Activated T-helper 1 cell treated with anti-CD3 and anti-CD28 coated beads, Interleukin-2, amount 50 U/mL, for 16 hours (primary cell): ENCODE results near the gene ADAM21.
"Not testable (repeated sequence)": the region's sequence is repeated elsewhere in the genome, so short reads cannot be mapped to it uniquely, and the experiment has no call there.

ENCODE experiments used
- DNase-seq, 2 donors: peaks; one replicate each; pipeline ENCODE4 v3.0.0-alpha.2; 2020; ENCODE audit warnings: low read depth in 1 of 2, low spot score in 1 of 2

Gene ADAM21

DNA sequence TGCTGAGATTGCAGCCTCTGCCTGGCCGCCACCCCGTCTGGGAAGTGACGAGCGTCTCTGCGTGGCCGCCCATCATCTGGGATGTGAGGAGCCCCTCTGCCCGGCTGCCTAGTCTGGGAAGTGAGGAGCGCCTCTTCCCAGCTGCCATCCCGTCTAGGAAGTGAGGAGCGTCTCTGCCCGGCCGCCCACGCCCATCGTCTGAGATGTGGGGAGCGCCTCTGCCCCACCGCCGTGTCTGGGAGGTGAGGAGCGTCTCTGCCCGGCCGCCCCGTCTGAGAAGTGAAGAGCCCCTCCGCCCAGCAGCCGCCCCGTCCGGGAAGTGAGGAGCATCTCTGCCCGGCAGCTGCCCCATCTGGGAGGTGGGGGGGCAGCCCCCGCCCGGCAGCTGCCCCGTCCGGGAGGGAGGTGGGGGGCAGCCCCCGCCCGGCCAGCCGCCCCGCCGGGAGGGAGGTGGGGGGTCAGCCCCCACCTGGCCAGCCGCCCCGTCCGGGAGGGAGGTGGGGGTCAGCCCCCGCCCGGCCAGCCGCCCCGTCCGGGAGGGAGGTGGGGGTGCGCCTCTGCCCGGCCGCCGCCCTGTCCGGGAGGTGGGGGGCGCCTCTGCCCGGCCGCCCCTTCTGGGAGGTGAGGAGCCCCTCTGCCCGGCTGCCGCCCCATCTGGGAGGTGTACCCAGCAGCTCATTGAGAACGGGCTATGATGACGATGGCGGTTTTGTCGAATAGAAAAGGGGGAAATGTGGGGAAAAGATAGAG is 25.6 kb downstream of the ADAM21 start:
- DNase-seq: not testable (repeated sequence)

DNA sequence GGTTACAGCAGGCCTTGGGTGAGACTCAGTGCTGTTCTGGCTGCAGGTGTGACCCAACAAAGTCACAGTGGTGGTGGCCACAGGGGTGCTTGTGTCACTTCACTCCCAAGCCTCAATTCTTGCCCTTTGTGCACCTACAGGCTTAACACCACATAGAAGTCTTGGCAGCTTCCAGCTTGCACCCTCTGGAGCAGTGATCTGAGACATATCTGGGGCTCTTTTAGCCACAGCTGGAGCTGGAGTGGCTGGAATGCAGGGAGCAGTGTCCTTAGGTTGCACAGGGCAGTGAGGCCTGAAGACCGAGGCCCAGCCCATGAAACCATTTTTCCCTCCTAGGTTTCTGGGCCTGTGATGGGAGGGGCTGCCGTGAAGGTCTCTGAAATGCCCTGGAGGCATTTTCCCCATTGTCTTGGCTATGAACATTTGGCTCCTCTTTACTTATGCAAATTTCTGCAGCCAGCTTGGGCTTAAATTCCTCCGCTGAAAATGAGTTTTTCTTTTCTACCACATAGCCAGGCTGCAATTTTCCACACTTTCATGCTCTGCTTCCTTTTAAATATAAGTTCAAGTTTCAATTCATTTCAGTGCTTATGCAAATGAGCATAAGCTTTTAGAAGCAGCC is 37.7 kb downstream of the ADAM21 start:
- DNase-seq: no peak

DNA sequence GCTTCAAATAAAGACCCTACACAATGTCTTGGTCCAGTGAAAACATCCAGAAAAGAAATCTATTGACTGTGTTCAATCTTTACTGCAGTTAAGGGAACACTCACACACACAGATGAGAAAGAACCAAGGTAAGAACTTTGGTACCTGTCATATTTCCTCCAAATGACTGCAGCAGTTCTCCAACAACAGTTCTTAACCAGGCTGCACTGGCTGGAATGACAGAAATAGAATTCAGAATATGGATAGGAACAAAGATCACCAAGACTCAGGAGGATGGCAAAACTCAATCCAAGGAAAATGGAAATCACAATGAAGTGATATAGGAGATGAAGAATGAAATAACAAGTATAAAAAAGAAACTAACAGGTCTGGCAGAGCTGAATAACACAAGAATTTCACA is 46.2 kb downstream of the ADAM21 start:
- DNase-seq: no peak
